ENCODE results near the gene SLC44A1.
A peak's percentile ranks its signal among the peaks of the same experiment; 100 is the strongest.

GRCh38 chr9:105206821-105207699, 37.4 kb upstream of the SLC44A1 start:
- TF ChIP-seq, protein P1, sequence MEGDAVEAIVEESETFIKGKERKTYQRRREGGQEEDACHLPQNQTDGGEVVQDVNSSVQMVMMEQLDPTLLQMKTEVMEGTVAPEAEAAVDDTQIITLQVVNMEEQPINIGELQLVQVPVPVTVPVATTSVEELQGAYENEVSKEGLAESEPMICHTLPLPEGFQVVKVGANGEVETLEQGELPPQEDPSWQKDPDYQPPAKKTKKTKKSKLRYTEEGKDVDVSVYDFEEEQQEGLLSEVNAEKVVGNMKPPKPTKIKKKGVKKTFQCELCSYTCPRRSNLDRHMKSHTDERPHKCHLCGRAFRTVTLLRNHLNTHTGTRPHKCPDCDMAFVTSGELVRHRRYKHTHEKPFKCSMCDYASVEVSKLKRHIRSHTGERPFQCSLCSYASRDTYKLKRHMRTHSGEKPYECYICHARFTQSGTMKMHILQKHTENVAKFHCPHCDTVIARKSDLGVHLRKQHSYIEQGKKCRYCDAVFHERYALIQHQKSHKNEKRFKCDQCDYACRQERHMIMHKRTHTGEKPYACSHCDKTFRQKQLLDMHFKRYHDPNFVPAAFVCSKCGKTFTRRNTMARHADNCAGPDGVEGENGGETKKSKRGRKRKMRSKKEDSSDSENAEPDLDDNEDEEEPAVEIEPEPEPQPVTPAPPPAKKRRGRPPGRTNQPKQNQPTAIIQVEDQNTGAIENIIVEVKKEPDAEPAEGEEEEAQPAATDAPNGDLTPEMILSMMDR (IDR thresholded peaks at IDR 0.05), result no peak
- TF ChIP-seq EP300 (IDR thresholded peaks at IDR 0.05), result peak in 1 of 4 donors; percentile 4

Measured in upper lobe of left lung (tissue), 4 donors.